ENCODE results near the gene DCAF15. TPM values are rescaled to one million over a fixed set of nuclear protein-coding genes. Genes with fewer than 3 reads are reported as not detected.
"Not testable (repeated sequence)": the region's sequence is repeated elsewhere in the genome, so short reads cannot be mapped to it uniquely, and the experiment has no call there.

DCAF15 gene
- total RNA-seq, 3 donors from 2014 or later (not counting 1 experiment from before 2014, with no cell fraction given): 121 to 149 (median 124) TPM

DNA sequence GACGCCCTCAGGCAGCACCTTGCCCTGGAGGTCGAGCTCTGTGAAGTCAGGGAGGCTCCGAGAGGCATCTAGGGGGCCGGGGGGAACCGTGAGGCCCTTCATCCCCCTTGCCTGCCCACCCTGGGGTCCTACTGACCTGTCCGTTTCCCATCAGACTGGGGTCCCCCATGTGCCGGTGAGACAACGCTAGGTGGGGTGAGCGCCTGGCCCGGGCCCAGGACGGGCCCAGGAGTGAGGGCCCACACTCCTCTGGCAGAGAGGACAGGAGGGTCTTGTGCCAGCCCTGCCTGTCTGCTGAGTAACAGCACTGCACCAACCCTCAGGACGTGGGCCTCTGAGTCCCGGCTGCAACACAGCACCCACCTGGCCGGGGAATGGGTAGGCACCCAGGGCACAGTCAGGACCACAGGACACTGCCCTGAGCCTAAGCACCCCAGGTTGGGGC, 14.4 kb downstream of the DCAF15 start:
- intact Hi-C loops (cut with micrococcal nuclease): no loop called here
- DNase-seq (no peak), ATAC-seq (no peak)
- WGBS (ENCODE audit: insufficient coverage): 97% methylated on average over 14 of the region's 14 CpGs
- Mint-ChIP-seq H3K4me1 (no peaks in the 10 kb centered on the region), H3K9me3 (no peaks in the 10 kb centered on the region), H3K36me3 (no peaks in the 10 kb centered on the region), H3K4me3 (no peak overlapping the region), H3K27ac (no peak overlapping the region), H3K27me3 (ENCODE audit: low read depth in 2 of 2) (no peaks in the 10 kb centered on the region)
- Histone ChIP-seq H3K9me3 (ENCODE audit: control insufficient read depth, insufficient read depth, low read length) (no peaks in the 10 kb centered on the region), H3K27ac (ENCODE audit: low read length) (no peak overlapping the region), H3K4me3 (ENCODE audit: low read length) (no peak overlapping the region), H3K4me1 (ENCODE audit: control insufficient read depth, insufficient read depth, low read length) (no peaks in the 10 kb centered on the region), H3K27me3 (ENCODE audit: control insufficient read depth, insufficient read depth, low read length) (no peaks in the 10 kb centered on the region), H3K36me3 (ENCODE audit: control insufficient read depth, insufficient read depth, low read length) (peaks cover 42% of the 10 kb centered on the region)
- TF ChIP-seq, protein P1, sequence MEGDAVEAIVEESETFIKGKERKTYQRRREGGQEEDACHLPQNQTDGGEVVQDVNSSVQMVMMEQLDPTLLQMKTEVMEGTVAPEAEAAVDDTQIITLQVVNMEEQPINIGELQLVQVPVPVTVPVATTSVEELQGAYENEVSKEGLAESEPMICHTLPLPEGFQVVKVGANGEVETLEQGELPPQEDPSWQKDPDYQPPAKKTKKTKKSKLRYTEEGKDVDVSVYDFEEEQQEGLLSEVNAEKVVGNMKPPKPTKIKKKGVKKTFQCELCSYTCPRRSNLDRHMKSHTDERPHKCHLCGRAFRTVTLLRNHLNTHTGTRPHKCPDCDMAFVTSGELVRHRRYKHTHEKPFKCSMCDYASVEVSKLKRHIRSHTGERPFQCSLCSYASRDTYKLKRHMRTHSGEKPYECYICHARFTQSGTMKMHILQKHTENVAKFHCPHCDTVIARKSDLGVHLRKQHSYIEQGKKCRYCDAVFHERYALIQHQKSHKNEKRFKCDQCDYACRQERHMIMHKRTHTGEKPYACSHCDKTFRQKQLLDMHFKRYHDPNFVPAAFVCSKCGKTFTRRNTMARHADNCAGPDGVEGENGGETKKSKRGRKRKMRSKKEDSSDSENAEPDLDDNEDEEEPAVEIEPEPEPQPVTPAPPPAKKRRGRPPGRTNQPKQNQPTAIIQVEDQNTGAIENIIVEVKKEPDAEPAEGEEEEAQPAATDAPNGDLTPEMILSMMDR (IDR thresholded peaks at IDR 0.05): no peak

DNA sequence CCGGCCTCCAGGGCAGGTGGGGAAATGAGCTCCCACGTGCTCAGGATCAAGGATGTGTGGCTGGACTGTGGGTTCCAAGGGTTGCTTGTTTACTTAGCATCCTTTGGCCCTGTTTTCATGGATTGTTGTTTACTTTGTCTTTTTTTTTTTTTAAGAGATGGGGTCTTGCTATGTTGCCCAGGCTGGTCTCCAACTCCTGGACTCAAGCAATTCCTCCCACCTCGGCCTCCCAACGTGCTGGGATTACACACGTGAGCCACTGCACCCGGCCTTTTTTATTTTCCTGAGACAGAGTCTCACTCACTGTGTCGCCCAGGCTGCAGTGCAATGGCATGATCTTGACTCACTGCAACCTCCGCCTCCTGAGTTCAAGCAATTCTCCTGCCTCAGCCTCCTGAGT, 14.9 kb downstream of the DCAF15 start:
- H3K4me3 Mint-ChIP-seq; H3K27me3 Mint-ChIP-seq (ENCODE audit: low read depth in 2 of 2); H3K4me1 ChIP-seq (ENCODE audit: control insufficient read depth, insufficient read depth, low read length); ATAC-seq; H3K9me3 Mint-ChIP-seq; DNase-seq; H3K4me1 Mint-ChIP-seq; H3K27ac Mint-ChIP-seq; H3K36me3 Mint-ChIP-seq; H3K27me3 ChIP-seq (ENCODE audit: control insufficient read depth, insufficient read depth, low read length); H3K9me3 ChIP-seq (ENCODE audit: control insufficient read depth, insufficient read depth, low read length); H3K4me3 ChIP-seq (ENCODE audit: low read length); intact Hi-C loops (cut with micrococcal nuclease); H3K27ac ChIP-seq (ENCODE audit: low read length): not testable (repeated sequence)
- H3K36me3 ChIP-seq (ENCODE audit: control insufficient read depth, insufficient read depth, low read length): peaks cover 42% of the 10 kb centered on the region
- 97% methylated on average over 8 of the region's 8 CpGs for WGBS (ENCODE audit: insufficient coverage)

- intact Hi-C loops (cut with micrococcal nuclease): no loop called here
- Histone ChIP-seq H3K27ac (ENCODE audit: low read length) (no peak overlapping the region), H3K27me3 (ENCODE audit: control insufficient read depth, insufficient read depth, low read length) (no peaks in the 10 kb centered on the region), H3K4me1 (ENCODE audit: control insufficient read depth, insufficient read depth, low read length) (no peaks in the 10 kb centered on the region), H3K36me3 (ENCODE audit: control insufficient read depth, insufficient read depth, low read length) (peaks cover 49% of the 10 kb centered on the region), H3K9me3 (ENCODE audit: control insufficient read depth, insufficient read depth, low read length) (no peaks in the 10 kb centered on the region), H3K4me3 (ENCODE audit: low read length) (no peak overlapping the region)
- H3K4me1 Mint-ChIP-seq: no peaks in the 10 kb centered on the region
- H3K27ac Mint-ChIP-seq: no peak overlapping the region
- WGBS (ENCODE audit: insufficient coverage): 96% methylated on average over 22 of the region's 22 CpGs
- H3K27me3 Mint-ChIP-seq (ENCODE audit: low read depth in 2 of 2): no peaks in the 10 kb centered on the region
- DNase-seq (no peak), ATAC-seq (no peak)
- H3K9me3 Mint-ChIP-seq: no peaks in the 10 kb centered on the region
- H3K36me3 Mint-ChIP-seq: no peaks in the 10 kb centered on the region
- TF ChIP-seq, protein P1 (IDR thresholded peaks at IDR 0.05): no peak
- no peak overlapping the region for H3K4me3 Mint-ChIP-seq
Observed at GRCh38 chr19:13968383-13968935, 16.1 kb downstream of the DCAF15 start.

- TF ChIP-seq, protein P1 (IDR thresholded peaks at IDR 0.05): no peak
- DNase-seq (no peak), ATAC-seq (no peak)
- Mint-ChIP-seq H3K9me3 (no peaks in the 10 kb centered on the region), H3K27me3 (ENCODE audit: low read depth in 2 of 2) (no peaks in the 10 kb centered on the region), H3K4me1 (peaks cover 0 to 1% of the 10 kb centered on the region in 2 donors), H3K4me3 (no peak overlapping the region), H3K36me3 (no peaks in the 10 kb centered on the region), H3K27ac (no peak overlapping the region)
- intact Hi-C loops (cut with micrococcal nuclease): no loop called here
- Histone ChIP-seq H3K9me3 (ENCODE audit: control insufficient read depth, insufficient read depth, low read length) (no peaks in the 10 kb centered on the region), H3K27me3 (ENCODE audit: control insufficient read depth, insufficient read depth, low read length) (no peaks in the 10 kb centered on the region), H3K4me1 (ENCODE audit: control insufficient read depth, insufficient read depth, low read length) (no peaks in the 10 kb centered on the region), H3K4me3 (ENCODE audit: low read length) (no peak overlapping the region), H3K27ac (ENCODE audit: low read length) (no peak overlapping the region), H3K36me3 (ENCODE audit: control insufficient read depth, insufficient read depth, low read length) (peaks cover 49% of the 10 kb centered on the region)
- 98% methylated on average over 18 of the region's 18 CpGs for WGBS (ENCODE audit: insufficient coverage)
Observed at GRCh38 chr19:13968999-13969398, 16.7 kb downstream of the DCAF15 start.
